ENCODE data around the gene PDIA5.

- no peak for TF ChIP-seq CTCF (conservative IDR thresholded peaks at IDR 0.05; ENCODE audit: low read depth, low read length)
- no peak for TF ChIP-seq RCOR1 (IDR thresholded peaks at IDR 0.05; ENCODE audit: insufficient replicate concordance, low read length)
- no peak for TF ChIP-seq SMC3 (IDR thresholded peaks at IDR 0.05; ENCODE audit: low read depth, low read length)
Measured at GRCh38 chr3:123032057-123032456, 34.8 kb upstream of the PDIA5 start.
